NCI-H1092 treated with DMSO at 0.1 percent for 48 hours (cell line): ENCODE results near the gene ACADVL.
"Not testable (repeated sequence)": the region's sequence is repeated elsewhere in the genome, so short reads cannot be mapped to it uniquely, and the experiment has no call there.

ENCODE experiments used
- DNase-seq: peaks from one replicate; lab custom pipeline; 2025; lab: John Stamatoyannopoulos, UW

ACADVL gene

GRCh38 chr17:7219812-7220592 is at the start of gene ACADVL, which contains the start of gene DLG4:
Gene ACADVL (plus strand): TSS chr17:7219938. CDS start chr17:7219985, 47 bp downstream.
Gene DLG4 (minus strand): TSS chr17:7219836.
- peak; percentile 12 for DNase-seq

GRCh38 chr17:7172522-7173191 is 47.1 kb upstream of the ACADVL start:
- DNase-seq: not testable (repeated sequence)

- DNase-seq: peak; percentile 5
Observed at GRCh38 chr17:7173687-7174602, 45.8 kb upstream of the ACADVL start.

- DNase-seq: no peak
Observed at GRCh38 chr17:7174603-7175326, 45.0 kb upstream of the ACADVL start.

GRCh38 chr17:7175330-7175733 is 44.4 kb upstream of the ACADVL start:
- DNase-seq: no peak

GRCh38 chr17:7176107-7176840 is 43.5 kb upstream of the ACADVL start:
- no peak for DNase-seq

- no peak for DNase-seq
Observed at GRCh38 chr17:7176841-7177190, 42.9 kb upstream of the ACADVL start.

- peak; percentile 51 for DNase-seq
Observed at GRCh38 chr17:7177191-7177953, 42.4 kb upstream of the ACADVL start.

- no peak for DNase-seq
Observed at GRCh38 chr17:7177954-7178477, 41.7 kb upstream of the ACADVL start.

GRCh38 chr17:7178973-7179316 is 40.8 kb upstream of the ACADVL start:
- no peak for DNase-seq

- DNase-seq: no peak
Observed at GRCh38 chr17:7179317-7180254, 40.2 kb upstream of the ACADVL start, which contains the start of gene ASGR1. Gene ASGR1 (minus strand): TSS chr17:7179370. CDS start chr17:7178563, 807 bp downstream.

GRCh38 chr17:7182101-7182500 is 37.6 kb upstream of the ACADVL start:
- DNase-seq: not testable (repeated sequence)

GRCh38 chr17:7183433-7184090 is 36.2 kb upstream of the ACADVL start:
- DNase-seq: no peak

- DNase-seq: peak; percentile 16
Observed at GRCh38 chr17:7184091-7184488, 35.6 kb upstream of the ACADVL start.

GRCh38 chr17:7184647-7185046 is 35.1 kb upstream of the ACADVL start:
- DNase-seq: no peak

- DNase-seq: no peak
Observed at GRCh38 chr17:7186241-7186640, 33.5 kb upstream of the ACADVL start.

- DNase-seq: no peak
Observed at GRCh38 chr17:7190276-7190917, 29.3 kb upstream of the ACADVL start.

- no peak for DNase-seq
Observed at GRCh38 chr17:7191069-7191468, 28.7 kb upstream of the ACADVL start.
